HG03045 (cell line): Measurements from ENCODE around the gene S1PR3.
A peak's percentile ranks its signal among the peaks of the same experiment; 100 is the strongest.

Experiments
- ATAC-seq: cut with Tn5 transposase; IDR thresholded peaks from one replicate; pipeline ENCODE4 v1.9.1; 2021; ENCODE audit warnings: mild to moderate bottlenecking, moderate library complexity; ENCODE audit not compliant: unreplicated experiment

The S1PR3 gene

DNA sequence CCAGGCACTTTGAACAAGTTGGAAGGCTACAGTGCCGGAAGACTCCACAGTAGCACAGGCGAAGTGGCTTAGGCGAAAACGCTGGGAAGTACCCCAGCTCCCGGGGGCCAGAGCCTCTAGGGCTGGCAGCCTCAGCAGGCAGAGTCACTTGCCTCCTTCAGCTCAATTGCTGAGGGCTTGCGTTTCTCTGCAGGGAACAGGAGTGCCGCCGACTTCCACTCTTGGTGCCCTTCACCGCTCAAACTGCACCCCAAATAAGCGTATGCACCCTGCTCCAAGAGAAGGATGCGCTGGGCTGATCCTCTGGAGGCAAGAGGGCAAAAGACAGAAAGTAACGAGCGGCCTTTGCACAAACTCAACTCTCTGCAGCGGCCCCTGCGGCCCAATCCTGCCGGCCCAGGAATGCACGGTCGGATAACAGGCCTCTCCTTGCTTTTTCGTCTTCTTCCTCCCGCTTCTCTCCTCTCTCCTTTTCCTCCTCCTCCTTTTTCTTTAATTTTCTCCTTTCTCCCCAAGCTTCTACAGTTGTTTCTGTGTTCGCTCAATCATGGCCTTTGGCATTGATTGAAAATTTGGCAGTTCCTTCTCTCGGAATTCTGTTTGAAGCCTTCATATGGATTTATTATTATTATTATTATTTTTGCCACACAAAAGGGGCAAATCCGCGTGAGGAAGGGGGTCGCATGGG, 1.1 kb upstream of the S1PR3 start:
- no peak for ATAC-seq

DNA sequence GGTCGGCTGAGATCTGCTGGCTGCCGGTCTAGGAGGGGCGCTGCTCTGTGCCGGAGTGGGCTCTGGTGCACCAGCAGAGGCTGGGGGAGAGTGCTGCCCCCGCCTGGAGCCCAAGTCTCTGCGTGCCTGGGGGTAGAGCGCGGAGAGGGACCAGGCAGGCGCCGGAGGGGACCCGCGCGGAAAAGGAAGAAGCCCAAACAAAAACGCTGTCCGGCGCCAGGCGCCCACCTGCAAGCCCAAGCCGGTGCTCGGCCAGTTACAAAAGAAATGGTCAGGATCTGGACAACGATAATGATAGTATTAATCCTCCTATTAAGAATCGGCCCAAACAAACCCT, 571 bp upstream of the S1PR3 start:
- ATAC-seq = no peak

DNA sequence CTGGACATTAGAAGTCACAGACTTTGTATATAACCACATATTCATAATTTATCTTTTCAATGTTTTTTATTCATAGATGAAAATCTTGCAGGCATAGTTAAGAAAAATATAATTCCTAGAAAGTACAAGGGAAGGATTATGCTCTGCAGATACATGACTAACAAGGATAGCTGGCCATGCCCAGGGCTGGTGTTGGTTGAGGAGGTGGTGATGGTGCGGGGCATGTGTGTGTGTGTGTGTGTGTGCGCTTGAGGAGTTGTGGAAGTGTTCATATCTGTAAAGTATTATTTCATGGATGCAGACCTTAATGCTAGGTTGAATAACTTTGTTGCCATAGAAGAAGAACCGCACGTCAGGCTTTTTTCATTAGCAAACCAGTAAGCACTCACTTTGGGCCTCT, 1.3 kb downstream of the S1PR3 start:
- no peak for ATAC-seq

DNA sequence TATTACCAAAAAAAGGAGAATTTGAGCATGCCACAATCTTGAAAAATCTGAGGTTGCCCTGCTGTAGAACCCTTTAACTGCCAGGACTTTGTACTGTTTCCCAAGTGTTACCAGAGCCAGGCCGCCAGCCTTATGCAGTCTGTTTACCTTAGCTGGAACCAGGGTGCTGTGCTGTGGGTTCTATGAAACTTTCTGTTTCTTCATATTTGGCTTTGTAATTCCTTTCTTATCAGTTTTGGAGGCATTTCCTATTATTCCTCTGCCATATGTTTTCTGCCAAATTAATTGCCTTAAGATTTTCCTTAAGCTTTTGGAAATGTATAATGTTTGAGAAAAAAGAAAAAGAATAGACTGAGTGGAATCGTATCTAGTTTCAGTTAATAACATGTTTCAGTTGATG, 2.1 kb downstream of the S1PR3 start:
- ATAC-seq = no peak

DNA sequence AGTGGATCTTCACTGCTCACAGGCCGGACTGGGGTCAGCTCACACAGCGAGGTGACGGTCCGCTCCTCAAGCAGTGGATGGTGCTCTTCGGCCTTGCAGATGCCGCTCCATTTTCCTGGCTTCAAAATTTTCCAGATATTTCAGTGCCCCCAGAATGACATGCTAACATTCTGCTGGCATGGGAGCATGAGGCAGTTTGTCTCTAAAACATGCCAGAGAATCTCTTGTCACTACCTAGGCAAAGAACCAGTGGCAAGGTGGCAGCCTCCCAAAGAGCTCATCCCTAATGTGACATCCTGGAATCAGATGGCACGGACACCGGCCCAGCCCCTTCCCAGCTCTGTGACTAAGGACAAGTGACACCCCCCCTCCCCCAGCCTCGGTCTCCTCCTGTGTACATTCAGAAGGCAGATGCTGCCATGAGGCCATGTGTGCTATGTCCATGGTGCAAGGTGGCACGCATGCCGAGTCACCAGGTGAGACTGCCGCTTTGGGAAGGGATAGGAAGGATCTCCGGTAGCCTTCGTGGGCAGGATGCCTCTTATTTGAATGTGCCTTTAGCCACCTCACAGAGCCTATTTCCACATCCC, 2.7 kb downstream of the S1PR3 start:
- ATAC-seq = no peak

DNA sequence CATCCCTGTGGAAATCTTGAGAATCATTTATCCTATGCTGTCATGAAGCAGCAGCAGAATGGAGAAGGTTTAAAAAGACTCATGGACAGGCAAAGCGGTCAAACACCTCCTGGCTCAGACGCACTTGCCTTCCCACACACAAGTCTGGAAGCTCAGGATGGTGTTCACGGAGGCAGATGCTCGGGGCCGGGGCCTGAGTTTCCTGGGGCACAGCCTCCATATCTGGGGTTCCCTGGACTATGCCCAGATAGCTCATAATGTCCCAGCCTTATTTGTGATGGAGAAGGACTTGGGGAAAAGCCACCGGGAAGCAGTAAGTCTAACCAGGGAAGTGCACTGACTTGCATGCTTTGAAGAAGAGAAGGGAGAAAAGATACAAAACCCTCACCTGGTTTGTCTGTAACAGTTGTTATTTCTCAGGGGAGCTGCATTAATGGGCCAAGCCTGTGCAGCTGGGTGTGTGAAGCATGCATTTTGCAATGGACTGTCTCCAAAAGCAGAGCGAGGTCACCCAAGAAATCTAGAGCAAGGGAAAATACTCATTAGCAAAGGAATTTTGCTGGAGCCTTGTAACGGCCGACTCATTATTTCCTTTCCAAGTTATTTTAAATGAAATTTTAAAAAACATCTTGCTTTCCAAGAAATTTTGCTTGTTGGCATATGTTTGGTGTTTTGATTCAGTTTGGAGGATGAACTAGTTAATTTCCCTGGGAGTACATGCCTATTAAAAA, 3.4 kb downstream of the S1PR3 start:
- no peak for ATAC-seq

DNA sequence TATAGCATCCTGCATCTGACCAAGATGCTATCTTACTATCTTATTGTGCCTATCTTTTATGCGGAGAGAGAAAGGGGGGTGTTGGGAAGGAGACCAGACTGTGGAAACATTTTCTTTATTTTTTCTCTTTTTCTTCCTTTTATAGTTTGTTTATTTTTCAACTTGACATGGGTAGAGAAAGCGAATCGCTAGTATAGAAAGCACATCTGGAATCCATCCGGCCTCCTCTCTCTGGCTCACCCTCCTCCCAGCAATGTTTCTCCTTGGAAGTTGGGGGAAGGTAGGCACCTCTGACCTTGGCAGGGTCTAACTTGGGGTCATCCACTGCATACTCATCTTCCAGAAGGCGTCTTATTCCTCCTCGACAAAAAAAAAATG, 3.9 kb downstream of the S1PR3 start:
- no peak for ATAC-seq

DNA sequence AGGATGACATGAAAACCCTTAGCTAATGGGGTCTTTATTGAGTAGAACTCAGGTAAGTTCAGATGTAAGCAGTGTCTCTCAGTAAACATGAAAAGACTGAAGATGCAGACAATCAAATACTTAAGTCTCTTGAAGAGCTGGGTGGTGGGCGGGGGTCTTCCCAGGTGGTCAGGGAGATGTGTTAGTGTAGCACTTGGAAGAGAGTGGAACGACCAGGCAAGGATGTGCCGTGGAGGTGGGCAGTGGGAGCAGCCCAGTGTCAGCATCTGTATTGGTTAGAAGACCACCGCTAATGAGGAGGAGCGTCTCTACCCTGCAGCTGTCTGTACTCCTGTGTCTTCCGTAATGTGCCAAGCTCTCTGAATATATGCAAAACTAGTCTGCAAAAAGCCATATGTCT, 4.4 kb downstream of the S1PR3 start:
- no peak for ATAC-seq

DNA sequence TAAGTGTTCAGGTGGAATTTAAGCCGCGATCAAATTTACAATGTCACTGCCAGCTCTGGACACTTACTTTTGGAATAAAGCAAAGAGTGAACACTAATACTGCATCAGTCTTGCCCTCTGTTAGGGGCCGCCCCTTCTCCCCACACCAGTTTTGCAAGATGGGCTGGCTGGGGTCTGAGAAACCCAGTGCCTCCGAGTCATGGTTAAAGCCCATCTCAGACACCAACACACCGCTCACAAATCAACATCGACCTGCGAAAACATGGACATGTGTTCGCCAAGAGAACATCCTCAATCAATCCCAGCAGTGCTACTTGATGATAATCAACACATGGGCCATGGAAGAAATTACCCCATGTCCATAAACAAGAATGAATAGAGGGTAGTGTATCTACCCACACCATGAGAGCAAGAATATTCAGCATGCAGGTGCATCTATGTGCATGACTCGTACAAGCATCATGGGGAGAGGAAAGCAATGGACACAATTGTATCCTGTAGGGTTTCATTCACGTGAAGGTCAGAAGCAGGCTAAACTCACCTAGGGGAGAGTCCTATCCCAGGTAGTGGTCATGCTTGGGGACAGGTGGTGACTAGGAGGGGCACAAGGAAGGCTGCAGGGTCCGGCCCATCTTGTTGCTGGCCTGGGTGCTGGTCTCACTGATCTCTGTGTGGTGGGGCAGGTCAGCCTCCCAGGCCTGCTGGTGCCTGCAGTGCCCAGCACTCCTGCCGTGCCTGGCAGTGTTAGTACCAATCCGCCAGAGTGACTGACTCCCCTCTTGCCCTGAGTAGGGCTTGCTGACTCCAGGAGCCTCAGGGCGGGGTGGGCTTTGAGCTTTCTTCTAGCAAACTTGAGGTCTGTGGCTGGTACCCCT, 5.0 kb downstream of the S1PR3 start:
- no peak for ATAC-seq

DNA sequence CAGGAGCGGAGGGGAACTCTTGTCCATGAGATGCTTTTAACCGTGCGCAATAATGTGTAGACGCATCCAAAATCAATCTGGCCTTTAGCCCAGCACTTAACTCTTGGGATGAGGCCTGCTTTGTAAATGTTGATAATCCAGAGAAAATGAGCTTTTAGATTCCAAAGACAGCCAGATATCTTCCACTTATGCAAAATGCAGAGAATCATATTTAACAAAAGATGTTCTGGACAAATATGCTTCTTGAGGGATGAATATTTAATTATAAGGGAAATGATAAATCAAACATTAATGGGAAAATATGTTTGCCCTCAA, 5.6 kb downstream of the S1PR3 start:
- no peak for ATAC-seq

DNA sequence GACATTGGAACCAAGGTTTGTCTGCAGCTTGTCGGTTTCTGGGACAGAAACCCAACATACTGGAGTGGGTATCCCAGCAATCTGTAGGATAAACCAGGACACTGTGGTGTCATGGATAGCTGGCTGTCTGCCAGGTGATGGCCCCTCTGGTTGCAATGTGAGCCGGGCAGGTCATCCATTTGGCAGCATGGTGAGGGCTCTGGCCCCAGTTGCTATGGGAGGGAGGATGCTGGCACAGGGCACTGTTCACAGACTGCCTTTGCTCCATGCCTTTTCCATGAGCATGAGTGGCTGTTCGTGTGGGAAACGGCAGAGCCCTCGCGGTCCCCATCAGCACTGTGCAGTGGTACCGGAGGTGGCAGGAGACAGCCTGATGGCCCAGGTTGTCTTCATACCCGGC, 6.4 kb downstream of the S1PR3 start:
- no peak for ATAC-seq

DNA sequence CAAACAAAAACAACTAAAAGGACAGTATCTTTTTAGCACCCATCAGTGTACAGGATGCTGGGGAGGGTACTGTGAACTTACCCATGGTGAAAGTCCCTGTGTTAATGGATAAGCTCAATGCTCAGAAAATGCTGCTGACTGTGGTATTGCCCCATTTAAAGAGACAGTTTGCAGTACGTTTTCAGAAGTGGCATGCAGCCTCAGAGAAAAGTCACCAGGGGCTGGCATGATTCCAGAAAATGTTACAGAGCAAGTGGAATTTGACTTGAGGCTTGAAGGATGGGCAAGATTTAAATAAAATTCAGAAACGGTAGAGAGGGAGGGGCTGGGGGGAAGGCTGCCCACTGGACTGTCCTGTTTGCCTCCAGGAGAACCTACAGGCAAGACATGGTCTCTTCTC, 7.2 kb downstream of the S1PR3 start:
- ATAC-seq = no peak

DNA sequence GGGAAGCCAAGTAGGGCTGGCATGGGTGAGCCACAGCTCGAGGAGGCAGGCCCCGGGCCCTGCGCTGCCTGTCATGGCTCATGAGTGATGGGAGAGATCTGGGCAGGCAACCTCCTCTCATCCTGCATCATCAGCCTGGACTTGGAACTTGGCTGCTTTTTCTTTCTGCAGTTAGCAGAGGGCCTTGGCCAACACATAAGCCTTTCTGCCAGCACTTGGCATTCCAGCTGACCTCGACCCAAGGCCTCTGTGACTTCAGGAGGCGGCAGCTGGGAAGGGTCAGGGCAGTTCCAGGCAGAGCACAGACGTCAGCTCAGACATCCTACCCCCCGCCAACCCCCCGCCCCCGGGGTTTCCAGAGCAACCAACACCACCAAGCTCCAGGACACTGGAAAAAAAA, 7.6 kb downstream of the S1PR3 start:
- no peak for ATAC-seq

DNA sequence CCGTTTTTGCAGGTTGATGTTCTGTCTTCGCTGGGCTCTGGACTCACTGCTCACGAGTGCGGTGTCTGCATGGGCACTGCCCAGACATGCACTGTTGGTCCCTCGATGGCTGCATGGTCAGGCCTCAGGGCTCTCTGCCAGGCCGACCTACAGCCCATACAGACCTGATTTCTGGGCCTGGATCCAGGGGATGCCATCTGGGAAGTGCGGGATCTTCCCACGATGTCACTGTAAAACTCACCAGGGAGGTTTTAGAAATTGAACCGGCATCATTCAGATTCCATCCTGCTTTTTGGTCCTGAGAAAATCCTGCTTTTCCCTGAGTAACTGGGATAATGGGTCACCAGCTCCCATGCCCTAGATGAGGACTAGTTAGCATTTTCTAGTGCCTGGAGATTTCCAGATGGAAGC, 9.1 kb downstream of the S1PR3 start:
- ATAC-seq = no peak

DNA sequence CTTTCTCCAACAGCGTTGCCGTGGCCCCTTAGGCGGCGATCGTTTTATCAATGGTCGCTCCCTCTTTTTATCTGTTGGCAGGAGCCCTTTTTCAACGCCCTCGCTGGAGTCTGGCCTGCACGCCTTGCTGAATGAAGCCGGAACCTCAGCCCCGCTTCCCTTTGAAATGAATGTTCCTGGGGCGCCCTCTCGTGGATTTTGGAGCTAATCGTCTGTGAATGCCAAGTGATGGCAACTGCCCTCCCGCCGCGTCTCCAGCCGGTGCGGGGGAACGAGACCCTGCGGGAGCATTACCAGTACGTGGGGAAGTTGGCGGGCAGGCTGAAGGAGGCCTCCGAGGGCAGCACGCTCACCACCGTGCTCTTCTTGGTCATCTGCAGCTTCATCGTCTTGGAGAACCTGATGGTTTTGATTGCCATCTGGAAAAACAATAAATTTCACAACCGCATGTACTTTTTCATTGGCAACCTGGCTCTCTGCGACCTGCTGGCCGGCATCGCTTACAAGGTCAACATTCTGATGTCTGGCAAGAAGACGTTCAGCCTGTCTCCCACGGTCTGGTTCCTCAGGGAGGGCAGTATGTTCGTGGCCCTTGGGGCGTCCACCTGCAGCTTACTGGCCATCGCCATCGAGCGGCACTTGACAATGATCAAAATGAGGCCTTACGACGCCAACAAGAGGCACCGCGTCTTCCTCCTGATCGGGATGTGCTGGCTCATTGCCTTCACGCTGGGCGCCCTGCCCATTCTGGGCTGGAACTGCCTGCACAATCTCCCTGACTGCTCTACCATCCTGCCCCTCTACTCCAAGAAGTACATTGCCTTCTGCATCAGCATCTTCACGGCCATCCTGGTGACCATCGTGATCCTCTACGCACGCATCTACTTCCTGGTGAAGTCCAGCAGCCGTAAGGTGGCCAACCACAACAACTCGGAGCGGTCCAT, 10.0 kb downstream of the S1PR3 start:
- peak; percentile 64 for ATAC-seq

DNA sequence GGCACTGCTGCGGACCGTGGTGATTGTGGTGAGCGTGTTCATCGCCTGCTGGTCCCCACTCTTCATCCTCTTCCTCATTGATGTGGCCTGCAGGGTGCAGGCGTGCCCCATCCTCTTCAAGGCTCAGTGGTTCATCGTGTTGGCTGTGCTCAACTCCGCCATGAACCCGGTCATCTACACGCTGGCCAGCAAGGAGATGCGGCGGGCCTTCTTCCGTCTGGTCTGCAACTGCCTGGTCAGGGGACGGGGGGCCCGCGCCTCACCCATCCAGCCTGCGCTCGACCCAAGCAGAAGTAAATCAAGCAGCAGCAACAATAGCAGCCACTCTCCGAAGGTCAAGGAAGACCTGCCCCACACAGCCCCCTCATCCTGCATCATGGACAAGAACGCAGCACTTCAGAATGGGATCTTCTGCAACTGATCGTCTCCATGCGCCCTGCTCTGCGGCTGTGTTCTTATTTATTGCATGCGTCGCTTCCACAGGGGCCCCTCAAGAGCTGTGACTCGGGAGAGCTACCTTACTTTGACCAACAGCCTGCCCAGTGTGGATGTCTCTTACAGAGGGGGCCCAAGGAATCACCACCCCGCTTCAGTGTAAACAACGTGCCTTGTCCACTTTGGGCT, 10.8 kb downstream of the S1PR3 start:
- ATAC-seq = no peak

DNA sequence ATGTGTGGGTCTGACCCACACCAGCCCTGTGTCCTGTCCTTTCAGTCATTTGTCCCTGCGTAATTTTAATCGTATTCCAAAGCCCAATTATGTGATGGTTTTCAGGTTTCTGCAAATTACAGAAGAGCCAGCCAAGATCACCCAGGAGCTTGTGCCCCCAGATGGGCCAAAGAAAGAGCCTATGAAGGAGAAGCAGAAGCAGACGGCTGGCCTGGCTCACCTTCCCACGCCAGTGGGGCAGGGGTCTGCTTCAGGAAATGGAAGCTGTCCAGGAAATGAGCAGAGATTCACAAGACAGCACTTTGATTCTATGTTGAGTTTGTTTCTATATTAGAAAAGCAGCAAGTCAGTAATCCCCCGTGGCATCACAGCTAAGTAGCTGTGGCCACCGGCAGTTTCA, 11.7 kb downstream of the S1PR3 start:
- no peak for ATAC-seq

DNA sequence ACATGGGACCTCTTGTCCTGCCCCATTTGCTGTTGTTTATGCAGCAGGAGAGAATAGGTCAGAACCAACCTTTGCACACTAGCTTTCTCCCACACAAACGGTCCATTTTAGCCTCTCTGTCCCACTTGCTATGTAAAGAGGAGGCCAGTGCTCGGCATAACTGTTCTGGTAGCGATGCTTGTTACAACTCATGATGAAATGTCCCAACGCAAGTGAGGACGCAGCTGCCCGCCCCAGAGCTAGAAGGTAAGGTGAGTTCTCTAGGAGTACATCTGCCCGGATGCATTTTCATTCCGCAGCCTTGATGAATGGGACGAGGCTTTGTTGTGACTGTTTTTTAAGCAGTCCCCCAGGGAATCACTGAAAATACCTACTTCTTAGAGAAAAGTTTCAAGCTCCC, 14.1 kb downstream of the S1PR3 start:
- ATAC-seq = no peak

DNA sequence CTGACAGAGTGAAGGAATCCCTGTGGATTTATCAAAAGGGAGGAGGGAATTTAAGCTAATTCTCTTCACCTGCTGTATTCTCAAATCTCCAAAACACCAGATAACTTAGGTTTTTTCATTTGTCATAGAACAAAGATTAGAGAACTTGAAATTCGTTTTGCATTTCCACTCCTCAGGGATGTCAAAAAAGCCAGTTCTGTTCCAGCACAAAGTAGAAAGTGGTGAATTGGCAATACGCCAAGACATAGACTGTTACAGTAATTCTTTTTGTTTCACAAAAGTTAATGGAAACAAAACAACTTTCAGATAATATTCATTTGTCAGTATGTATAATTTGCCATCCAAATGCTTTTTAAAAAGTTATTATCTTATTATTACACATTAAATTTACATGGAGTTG, 15.0 kb downstream of the S1PR3 start:
- ATAC-seq = no peak
